HK-2 (cell line): ENCODE data around the gene ARL14.

ENCODE experiments used
- DNase-seq: peaks from one replicate; pipeline ENCODE4 v3.0.0-alpha.2; 2018; ENCODE audit not compliant: unreplicated experiment

Gene ARL14

DNA sequence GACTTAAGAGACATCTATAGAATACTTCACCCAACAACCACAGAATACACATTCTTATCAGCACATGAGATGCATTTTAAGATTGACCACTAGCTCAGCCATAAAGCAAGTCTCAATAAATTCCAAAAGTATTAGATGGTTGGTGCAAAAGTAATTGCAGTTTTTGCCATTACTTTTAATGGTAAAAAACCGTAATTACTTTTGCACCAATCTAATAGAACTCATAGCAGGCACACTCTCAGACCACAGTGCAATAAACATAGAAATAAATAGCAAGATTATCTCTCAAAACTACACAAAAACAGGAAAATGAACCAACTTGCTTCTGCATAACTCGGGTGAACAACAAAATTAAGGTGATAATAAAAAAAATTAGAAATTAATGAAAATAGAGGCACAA, 45.4 kb downstream of the ARL14 start:
- DNase-seq = no peak

DNA sequence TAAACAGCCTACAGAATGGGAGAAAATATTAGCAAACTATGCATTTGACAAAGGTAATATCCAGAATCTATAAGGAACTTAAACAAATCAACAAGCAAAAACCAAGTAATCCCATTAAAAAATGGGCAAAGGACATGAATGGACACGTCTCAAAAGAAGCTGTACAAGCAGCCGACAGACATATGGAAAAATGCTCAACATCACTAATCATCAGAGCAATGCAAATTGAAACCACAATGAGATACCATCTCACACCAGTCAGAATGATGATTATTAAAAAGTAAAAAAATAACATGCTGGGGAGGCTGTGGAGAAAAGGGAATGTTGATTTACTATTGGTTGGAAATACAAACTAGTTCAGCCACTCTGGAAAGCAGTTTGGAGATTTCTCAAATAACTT, 48.4 kb downstream of the ARL14 start:
- no peak for DNase-seq
